ENCODE data around the gene PHF20. TPM values are rescaled to one million over a fixed set of nuclear protein-coding genes. Genes with fewer than 3 reads are reported as not detected.

Gene PHF20
- total and polyA plus RNA-seq, 2 experiments from 2014 or later: 23.3 to 35.4 TPM

DNA sequence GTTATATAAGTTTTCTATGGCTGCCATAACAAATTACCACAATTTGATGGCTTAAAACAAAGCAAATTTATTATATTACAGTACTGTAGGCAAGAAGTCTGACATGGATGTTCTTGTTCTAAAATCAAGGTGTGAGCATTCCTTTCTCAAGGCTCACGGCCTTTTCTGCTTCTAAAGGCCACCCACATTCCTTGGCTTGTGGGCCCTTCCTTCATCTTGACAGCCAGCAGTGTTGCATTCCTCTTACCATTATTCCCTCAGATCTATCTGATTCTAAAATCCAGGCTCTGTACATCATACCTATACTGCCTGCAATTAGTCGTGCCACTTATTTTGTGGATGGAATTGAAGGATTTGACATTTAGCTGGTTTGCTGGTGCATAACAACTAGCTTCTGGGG lies 200.2 kb downstream of the PHF20 start:
- H3K9ac ChIP-seq: no peak overlapping the region
- no peak for DNase-seq
- H2AFZ ChIP-seq: no peak overlapping the region
- H3K36me3 ChIP-seq (ENCODE audit: low read depth): no peaks in the 10 kb centered on the region
- no peaks in the 10 kb centered on the region for H3K79me2 ChIP-seq (ENCODE audit: insufficient read depth)
- TF ChIP-seq EZH2 (IDR thresholded peaks at IDR 0.05; ENCODE audit: insufficient read depth, poor library complexity, severe bottlenecking) (no peak), EZH2phosphoT487 (IDR thresholded peaks at IDR 0.05; ENCODE audit: insufficient read depth, low read depth) (no peak)
- no peak overlapping the region for H3K27ac ChIP-seq
- H3K4me3 ChIP-seq: no peak overlapping the region
- in situ Hi-C loops (cut with MboI): no loop called here
- no peak overlapping the region for H3K4me2 ChIP-seq (ENCODE audit: unreplicated experiment)
- no peaks in the 10 kb centered on the region for H3K9me2 ChIP-seq (ENCODE audit: insufficient read depth)
- WGBS, 2 experiments (ENCODE audit: low coverage in 1 of 2, low lambda C conversion rate in 2 of 2, missing lambda C conversion rate in 2 of 2): 54 to 64% methylated on average over 2 of the region's 2 CpGs
- no peaks in the 10 kb centered on the region for H3K27me3 ChIP-seq (replicated peaks; ENCODE audit: insufficient read depth)
- no peaks in the 10 kb centered on the region for H3K9me3 ChIP-seq (ENCODE audit: low read depth)
- H3F3A ChIP-seq (ENCODE audit: insufficient read depth): no peaks in the 10 kb centered on the region
- H4K20me1 ChIP-seq (ENCODE audit: insufficient read depth): no peaks in the 10 kb centered on the region
- no peaks in the 10 kb centered on the region for H3K4me1 ChIP-seq (ENCODE audit: insufficient read depth)

DNA sequence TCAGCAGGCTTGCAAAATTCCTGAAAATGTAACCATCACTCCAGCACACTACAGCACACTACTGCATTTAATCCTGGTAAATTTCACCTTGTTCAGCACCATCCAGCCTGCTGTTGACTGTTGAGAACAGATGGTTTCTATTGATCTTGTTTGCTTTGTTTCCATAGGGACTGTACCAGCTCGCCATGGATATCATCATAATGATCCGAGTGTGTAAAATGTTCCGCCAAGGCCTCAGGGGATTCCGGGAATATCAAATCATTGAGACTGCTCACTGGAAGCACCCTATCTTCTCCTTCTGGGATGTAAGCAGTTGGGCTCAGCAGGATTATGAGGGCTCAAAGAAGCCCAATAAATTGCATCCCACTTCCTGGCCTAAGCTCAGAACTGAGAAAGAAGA lies 200.6 kb downstream of the PHF20 start:
- Histone ChIP-seq H3K4me3 (no peak overlapping the region), H3K36me3 (ENCODE audit: low read depth) (no peaks in the 10 kb centered on the region), H3K4me1 (ENCODE audit: insufficient read depth) (no peaks in the 10 kb centered on the region), H3F3A (ENCODE audit: insufficient read depth) (no peaks in the 10 kb centered on the region), H3K9me2 (ENCODE audit: insufficient read depth) (no peaks in the 10 kb centered on the region), H4K20me1 (ENCODE audit: insufficient read depth) (no peaks in the 10 kb centered on the region), H3K9me3 (ENCODE audit: low read depth) (no peaks in the 10 kb centered on the region), H3K27ac (no peak overlapping the region), H3K79me2 (ENCODE audit: insufficient read depth) (no peaks in the 10 kb centered on the region), H3K4me2 (ENCODE audit: unreplicated experiment) (no peak overlapping the region), H2AFZ (no peak overlapping the region), H3K9ac (no peak overlapping the region), H3K27me3 (replicated peaks; ENCODE audit: insufficient read depth) (no peaks in the 10 kb centered on the region)
- in situ Hi-C loops (cut with MboI): no loop called here
- no peak for TF ChIP-seq EZH2phosphoT487 (IDR thresholded peaks at IDR 0.05; ENCODE audit: insufficient read depth, low read depth)
- no peak for TF ChIP-seq EZH2 (IDR thresholded peaks at IDR 0.05; ENCODE audit: insufficient read depth, poor library complexity, severe bottlenecking)
- peak; percentile 14 for DNase-seq
- 24% methylated on average over 4 of the region's 4 CpGs for WGBS, 2 experiments (ENCODE audit: low coverage in 1 of 2, low lambda C conversion rate in 2 of 2, missing lambda C conversion rate in 2 of 2)

DNA sequence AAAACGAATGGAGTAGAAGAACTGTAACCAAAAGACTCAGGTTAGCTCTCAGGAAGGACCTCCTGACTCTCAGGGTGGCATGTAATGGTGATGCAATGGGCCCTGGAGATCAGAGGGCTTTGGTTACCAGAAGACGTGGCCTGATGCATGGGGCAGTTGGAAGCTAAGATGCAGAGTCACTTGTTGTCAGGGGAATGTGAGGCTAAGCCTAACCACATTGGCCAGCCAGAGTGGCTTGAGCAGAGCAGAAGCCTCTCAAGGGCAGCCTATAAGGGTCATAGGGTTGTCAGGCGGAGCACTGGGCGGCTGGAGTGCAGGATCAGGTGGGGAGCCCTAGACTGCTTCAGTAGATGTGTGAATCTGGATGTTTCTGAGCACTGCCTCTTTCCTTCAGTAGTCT lies 202.4 kb downstream of the PHF20 start:
- no peaks in the 10 kb centered on the region for H3K27me3 ChIP-seq (replicated peaks; ENCODE audit: insufficient read depth)
- no peak overlapping the region for H2AFZ ChIP-seq
- H3K9ac ChIP-seq: no peak overlapping the region
- H3K9me2 ChIP-seq (ENCODE audit: insufficient read depth): no peaks in the 10 kb centered on the region
- no peaks in the 10 kb centered on the region for H3K4me1 ChIP-seq (ENCODE audit: insufficient read depth)
- no peaks in the 10 kb centered on the region for H3F3A ChIP-seq (ENCODE audit: insufficient read depth)
- H3K9me3 ChIP-seq (ENCODE audit: low read depth): no peaks in the 10 kb centered on the region
- WGBS, 2 experiments (ENCODE audit: low coverage in 1 of 2, low lambda C conversion rate in 2 of 2, missing lambda C conversion rate in 2 of 2): 71 to 72% methylated on average over 4 of the region's 4 CpGs
- no peak overlapping the region for H3K27ac ChIP-seq
- in situ Hi-C loops (cut with MboI): no loop called here
- H3K36me3 ChIP-seq (ENCODE audit: low read depth): no peaks in the 10 kb centered on the region
- no peaks in the 10 kb centered on the region for H3K79me2 ChIP-seq (ENCODE audit: insufficient read depth)
- no peak overlapping the region for H3K4me3 ChIP-seq
- TF ChIP-seq EZH2phosphoT487 (IDR thresholded peaks at IDR 0.05; ENCODE audit: insufficient read depth, low read depth) (no peak), EZH2 (IDR thresholded peaks at IDR 0.05; ENCODE audit: insufficient read depth, poor library complexity, severe bottlenecking) (no peak)
- DNase-seq: no peak
- H3K4me2 ChIP-seq (ENCODE audit: unreplicated experiment): no peak overlapping the region
- no peaks in the 10 kb centered on the region for H4K20me1 ChIP-seq (ENCODE audit: insufficient read depth)

DNA sequence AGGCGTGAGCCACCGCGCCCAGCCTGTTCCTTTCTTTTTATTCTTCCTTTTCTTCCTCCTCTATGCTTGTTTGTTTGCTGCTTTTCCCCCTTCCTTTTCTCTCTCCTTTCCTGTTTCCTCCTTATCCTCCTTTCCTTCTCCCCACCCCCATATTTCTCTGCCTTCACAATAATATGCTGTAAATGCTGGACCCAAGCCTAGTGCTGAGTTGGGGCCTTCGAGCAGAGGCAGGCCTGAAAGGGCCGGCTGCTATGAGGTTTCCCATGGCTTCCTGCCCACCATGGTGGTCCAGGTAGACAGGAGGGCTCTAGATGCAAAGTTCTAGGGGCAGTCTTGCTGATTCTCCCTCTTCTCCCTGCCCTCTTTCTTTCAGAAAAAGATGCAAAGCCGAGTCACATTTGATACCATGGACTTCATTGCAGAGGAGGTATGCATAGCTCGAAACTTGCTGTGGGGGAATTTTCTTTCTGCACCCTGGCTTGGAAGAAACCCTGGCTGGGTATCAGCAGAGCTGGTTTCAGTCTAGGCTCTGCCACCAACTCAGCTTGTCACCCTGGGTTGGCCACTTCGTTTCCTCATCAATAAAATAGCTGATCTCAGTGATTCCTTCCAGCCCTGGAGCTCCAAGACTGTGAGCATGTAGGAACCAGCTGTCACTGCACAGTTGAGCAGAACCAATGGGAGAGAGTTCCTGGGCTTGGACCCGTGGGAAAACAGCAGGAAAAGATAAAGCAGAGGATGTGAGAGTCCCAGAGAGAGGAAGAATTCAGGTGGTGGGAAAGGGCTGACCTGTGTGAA lies 204.0 kb downstream of the PHF20 start:
- no peak for DNase-seq

More for the DNA sequence above, 204.0 kb downstream of the PHF20 start:
- no peaks in the 10 kb centered on the region for H4K20me1 ChIP-seq (ENCODE audit: insufficient read depth)
- WGBS, 2 experiments (ENCODE audit: low coverage in 1 of 2, low lambda C conversion rate in 2 of 2, missing lambda C conversion rate in 2 of 2): 49 to 63% methylated on average over 6 to 9 of the region's 9 CpGs
- H3F3A ChIP-seq (ENCODE audit: insufficient read depth): no peaks in the 10 kb centered on the region
- in situ Hi-C loops (cut with MboI): loop anchor here (25.0 kb wide), 1 partner anchor 462 kb away; no protein-coding TSS in a partner anchor
- H3K27me3 ChIP-seq (replicated peaks; ENCODE audit: insufficient read depth): no peaks in the 10 kb centered on the region
- H3K9ac ChIP-seq: no peak overlapping the region
- TF ChIP-seq EZH2 (IDR thresholded peaks at IDR 0.05; ENCODE audit: insufficient read depth, poor library complexity, severe bottlenecking) (no peak), EZH2phosphoT487 (IDR thresholded peaks at IDR 0.05; ENCODE audit: insufficient read depth, low read depth) (no peak)
- H3K4me3 ChIP-seq: no peak overlapping the region
- no peak overlapping the region for H3K4me2 ChIP-seq (ENCODE audit: unreplicated experiment)
- no peaks in the 10 kb centered on the region for H3K36me3 ChIP-seq (ENCODE audit: low read depth)
- H2AFZ ChIP-seq: no peak overlapping the region
- H3K9me3 ChIP-seq (ENCODE audit: low read depth): no peaks in the 10 kb centered on the region
- H3K9me2 ChIP-seq (ENCODE audit: insufficient read depth): no peaks in the 10 kb centered on the region
- no peaks in the 10 kb centered on the region for H3K4me1 ChIP-seq (ENCODE audit: insufficient read depth)
- H3K79me2 ChIP-seq (ENCODE audit: insufficient read depth): no peaks in the 10 kb centered on the region
- no peak overlapping the region for H3K27ac ChIP-seq
